H9 (cell line): ENCODE measurements around the gene SORCS2. TPM values are rescaled to one million over a fixed set of nuclear protein-coding genes. Genes with fewer than 3 reads are reported as not detected.

Source experiments
- DNase-seq: peaks from one replicate; pipeline ENCODE4 v3.0.0-alpha.2; 2017
- H2AFZ ChIP-seq: one replicate; pipeline ENCODE4 v1.6.1; 2013; ENCODE audit warnings: mild to moderate bottlenecking, low read length, control low read depth, moderate library complexity
- H2AK5ac ChIP-seq: 2 replicates; pipeline ENCODE4 v1.6.1; 2013; ENCODE audit warnings: low read length, control low read depth, mixed read lengths; ENCODE audit not compliant: insufficient read length
- H2BK120ac ChIP-seq: one replicate; pipeline ENCODE4 v1.6.1; 2013; ENCODE audit warnings: low read depth, mild to moderate bottlenecking, low read length, control low read depth, inconsistent platforms; ENCODE audit not compliant: poor library complexity, severe bottlenecking
- H2BK12ac ChIP-seq: 2 replicates; pipeline ENCODE4 v1.6.1; 2013; ENCODE audit warnings: low read length, control low read depth, mixed read lengths, low read depth; ENCODE audit not compliant: insufficient read length
- H2BK15ac ChIP-seq: 2 replicates; pipeline ENCODE4 v1.6.1; 2013; ENCODE audit warnings: low read depth, low read length, control low read depth
- H2BK20ac ChIP-seq: one replicate; pipeline ENCODE4 v1.6.1; 2013; ENCODE audit warnings: low read depth, mild to moderate bottlenecking, low read length, control low read depth, inconsistent platforms; ENCODE audit not compliant: poor library complexity, severe bottlenecking
- H2BK5ac ChIP-seq: 2 replicates; pipeline ENCODE4 v1.6.1; 2013; ENCODE audit warnings: low read length, control low read depth, mixed read lengths; ENCODE audit not compliant: insufficient read length
- H3K14ac ChIP-seq: 2 replicates; pipeline ENCODE4 v1.6.1; 2013; ENCODE audit warnings: low read length, control low read depth; ENCODE audit not compliant: insufficient read depth
- H3K18ac ChIP-seq: 2 replicates; pipeline ENCODE4 v1.6.1; 2013; ENCODE audit warnings: low read depth, mild to moderate bottlenecking, mixed read lengths, low read length, control low read depth; ENCODE audit not compliant: insufficient read length
- H3K23ac ChIP-seq: 2 replicates; pipeline ENCODE4 v1.6.1; 2013; ENCODE audit warnings: low read length, control low read depth, mixed read lengths, low read depth; ENCODE audit not compliant: insufficient read length
- H3K23me2 ChIP-seq: 2 replicates; pipeline ENCODE4 v1.6.1; 2013; ENCODE audit warnings: low read depth, mild to moderate bottlenecking, mixed read lengths, low read length, control low read depth; ENCODE audit not compliant: insufficient read length, poor library complexity, severe bottlenecking
- H3K27ac ChIP-seq: 2 replicates; pipeline ENCODE4 v1.5.1; 2013; ENCODE audit warnings: low read length, control low read depth, mixed read lengths, low read depth; ENCODE audit not compliant: insufficient read length
- H3K27me3 ChIP-seq: 2 replicates; pipeline ENCODE4 v1.6.1; 2013; ENCODE audit warnings: low read length, control low read depth, inconsistent platforms; ENCODE audit not compliant: insufficient read depth
- H3K4ac ChIP-seq: 2 replicates; pipeline ENCODE4 v1.6.1; 2013; ENCODE audit warnings: low read depth, mild to moderate bottlenecking, control low read depth, inconsistent platforms, low read length, moderate library complexity
- H3K4me1 ChIP-seq: 2 replicates; pipeline ENCODE4 v1.6.1; 2013; ENCODE audit warnings: low read length, control low read depth, inconsistent platforms; ENCODE audit not compliant: insufficient read depth
- H3K4me2 ChIP-seq: 2 replicates; pipeline ENCODE4 v1.6.1; 2013; ENCODE audit warnings: low read length, control low read depth, mixed read lengths; ENCODE audit not compliant: insufficient read length, insufficient read depth
- H3K56ac ChIP-seq: 2 replicates; pipeline ENCODE4 v1.6.1; 2013; ENCODE audit warnings: low read depth, mild to moderate bottlenecking, mixed read lengths, low read length, control low read depth; ENCODE audit not compliant: insufficient read length
- H3K79me1 ChIP-seq: 2 replicates; pipeline ENCODE4 v1.6.1; 2013; ENCODE audit warnings: low read depth, mild to moderate bottlenecking, moderate library complexity, low read length, control low read depth, inconsistent platforms; ENCODE audit not compliant: insufficient read depth, poor library complexity, severe bottlenecking
- H3K79me2 ChIP-seq: 2 replicates; pipeline ENCODE4 v1.6.1; 2013; ENCODE audit warnings: low read length, control low read depth, inconsistent platforms; ENCODE audit not compliant: insufficient read depth
- H3K9ac ChIP-seq: 2 replicates; pipeline ENCODE4 v1.6.1; 2013; ENCODE audit warnings: low read length, control low read depth, mixed read lengths; ENCODE audit not compliant: insufficient read length; ENCODE audit errors: extremely low read depth
- H3K9me3 ChIP-seq: one replicate; pipeline ENCODE4 v1.6.1; 2013; ENCODE audit warnings: low read depth, low read length, inconsistent platforms; ENCODE audit not compliant: control insufficient read depth
- H3T11ph ChIP-seq: one replicate; pipeline ENCODE4 v1.6.1; 2013; ENCODE audit warnings: mild to moderate bottlenecking, low read length, control low read depth, inconsistent platforms
- H4K20me1 ChIP-seq: one replicate; pipeline ENCODE4 v1.6.1; 2013; ENCODE audit not compliant: control insufficient read depth, insufficient read length, insufficient read depth
- H4K5ac ChIP-seq: 2 replicates; pipeline ENCODE4 v1.6.1; 2013; ENCODE audit warnings: low read depth, mild to moderate bottlenecking, mixed read lengths, low read length, control low read depth; ENCODE audit not compliant: insufficient read length
- H4K8ac ChIP-seq: replicated peaks from 2 replicates; pipeline ENCODE4 v1.6.1; 2013; ENCODE audit warnings: low read length, control low read depth, mixed read lengths, low read depth; ENCODE audit not compliant: insufficient read length
- H4K91ac ChIP-seq: 2 replicates; pipeline ENCODE4 v1.6.1; 2013; ENCODE audit warnings: low read depth, mild to moderate bottlenecking, moderate library complexity, mixed read lengths, low read length, control low read depth; ENCODE audit not compliant: insufficient read length
- H3K27ac Mint-ChIP-seq, 3 experiments: 2 replicates in 2 of 3; 3 replicates in 1 of 3; pipeline ENCODE4 v1.8.0; 2020 to 2021; ENCODE audit warnings: mixed read lengths in 3 of 3, mild to moderate bottlenecking in 1 of 3, moderate library complexity in 1 of 3
- H3K27me3 Mint-ChIP-seq: 2 replicates; pipeline ENCODE4 v1.8.0; 2021; ENCODE audit warnings: low read depth, mild to moderate bottlenecking, moderate library complexity, mixed read lengths
- H3K36me3 Mint-ChIP-seq, 3 experiments: 2 replicates in 2 of 3; 3 replicates in 1 of 3; pipeline ENCODE4 v1.8.0; 2020 to 2021; ENCODE audit warnings: low read depth in 3 of 3, mixed read lengths in 3 of 3; ENCODE audit not compliant: insufficient read depth in 1 of 3
- H3K4me1 Mint-ChIP-seq, 2 experiments: 2 replicates each; pipeline ENCODE4 v1.8.0; 2020; ENCODE audit warnings: mixed read lengths in 2 of 2
- H3K4me3 Mint-ChIP-seq, 2 experiments: 2 replicates in 1 of 2; 3 replicates in 1 of 2; pipeline ENCODE4 v1.8.0; 2020 to 2021; ENCODE audit warnings: mild to moderate bottlenecking in 2 of 2, mixed read lengths in 2 of 2, moderate library complexity in 1 of 2
- H3K9me3 Mint-ChIP-seq, 2 experiments: 2 replicates in 1 of 2; 3 replicates in 1 of 2; pipeline ENCODE4 v1.8.0; 2020; ENCODE audit warnings: mild to moderate bottlenecking in 2 of 2, mixed read lengths in 2 of 2, moderate library complexity in 1 of 2
- WGBS: extraction: QIAGEN DNeasy Blood & Tissue Kit; methylation state at CpG from one replicate; pipeline ENCODE4 v1.1.7; 2013; ENCODE audit warnings: missing lambda C conversion rate, low lambda C conversion rate, mixed read lengths; ENCODE audit not compliant: insufficient read length; ENCODE audit errors: extremely low coverage; 5-methylcytosine and 5-hydroxymethylcytosine counted together
- total RNA-seq: library from RNA; stranded (reverse); gene quantifications from 2 replicates; pipeline ENCODE4 v1.2.1, GENCODE V29; 2021
- TF ChIP-seq, protein P1 (sequence below): fragments of 200-600 bp; sonication (generic); conservative IDR thresholded peaks from 3 replicates; pipeline ENCODE4 v1.8.0; 2021; ENCODE audit warnings: antibody characterized with exemption, mild to moderate bottlenecking

The SORCS2 gene
- total RNA-seq, 1 experiment from 2014 or later, result 0.57 TPM

DNA sequence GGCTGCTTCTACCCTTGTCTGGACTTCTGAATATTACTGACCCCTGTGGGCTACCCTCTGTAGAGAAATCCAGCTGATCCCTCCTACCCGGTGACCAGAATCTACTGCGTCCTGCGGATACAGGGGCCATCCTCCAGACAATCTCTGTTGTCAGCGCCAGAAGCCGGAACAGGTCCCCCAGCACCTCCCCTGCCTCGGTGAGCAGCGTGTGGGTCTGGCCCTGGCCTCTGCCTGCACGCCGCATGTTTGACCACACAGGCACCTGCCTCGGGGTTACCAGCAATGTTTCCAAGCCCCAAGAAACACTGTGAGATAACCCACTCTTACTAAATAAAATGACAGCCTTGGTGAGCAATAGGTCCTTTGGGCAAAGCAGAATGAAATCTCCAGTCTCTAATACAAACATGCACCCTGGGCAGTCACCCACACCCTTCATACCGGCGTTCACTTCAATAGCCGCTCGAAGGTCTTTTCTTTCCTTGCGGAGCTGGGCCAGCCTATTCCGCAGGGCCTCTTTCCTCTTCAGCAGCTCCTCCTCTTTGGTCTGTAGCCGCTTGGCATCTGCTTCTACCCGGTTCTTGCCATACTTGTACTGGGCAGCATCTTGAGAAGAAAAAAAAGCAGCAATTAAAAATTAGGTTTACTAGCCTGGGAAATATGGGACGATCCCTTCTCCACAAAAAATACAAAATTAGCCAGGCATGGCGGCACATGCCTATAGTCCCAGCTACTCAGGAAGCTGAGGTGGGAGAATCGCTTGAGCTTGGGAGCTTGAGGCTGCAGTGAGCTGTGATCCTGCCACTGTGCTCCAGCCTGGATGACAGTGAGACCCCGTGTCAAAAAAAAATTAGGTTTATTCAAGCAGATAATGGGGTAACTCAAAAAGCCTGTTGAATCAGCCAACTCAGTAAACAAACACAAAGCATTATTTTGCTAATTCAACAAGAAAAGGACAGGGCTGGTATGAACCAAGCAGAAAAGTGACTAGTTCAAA, 582.3 kb downstream of the SORCS2 start:
- no peaks in the 10 kb centered on the region for H3K27me3 Mint-ChIP-seq
- TF ChIP-seq, protein P1, sequence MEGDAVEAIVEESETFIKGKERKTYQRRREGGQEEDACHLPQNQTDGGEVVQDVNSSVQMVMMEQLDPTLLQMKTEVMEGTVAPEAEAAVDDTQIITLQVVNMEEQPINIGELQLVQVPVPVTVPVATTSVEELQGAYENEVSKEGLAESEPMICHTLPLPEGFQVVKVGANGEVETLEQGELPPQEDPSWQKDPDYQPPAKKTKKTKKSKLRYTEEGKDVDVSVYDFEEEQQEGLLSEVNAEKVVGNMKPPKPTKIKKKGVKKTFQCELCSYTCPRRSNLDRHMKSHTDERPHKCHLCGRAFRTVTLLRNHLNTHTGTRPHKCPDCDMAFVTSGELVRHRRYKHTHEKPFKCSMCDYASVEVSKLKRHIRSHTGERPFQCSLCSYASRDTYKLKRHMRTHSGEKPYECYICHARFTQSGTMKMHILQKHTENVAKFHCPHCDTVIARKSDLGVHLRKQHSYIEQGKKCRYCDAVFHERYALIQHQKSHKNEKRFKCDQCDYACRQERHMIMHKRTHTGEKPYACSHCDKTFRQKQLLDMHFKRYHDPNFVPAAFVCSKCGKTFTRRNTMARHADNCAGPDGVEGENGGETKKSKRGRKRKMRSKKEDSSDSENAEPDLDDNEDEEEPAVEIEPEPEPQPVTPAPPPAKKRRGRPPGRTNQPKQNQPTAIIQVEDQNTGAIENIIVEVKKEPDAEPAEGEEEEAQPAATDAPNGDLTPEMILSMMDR, result no peak
- no peaks in the 10 kb centered on the region for H3K4me1 ChIP-seq

More for the DNA sequence above, 582.3 kb downstream of the SORCS2 start:
- Histone ChIP-seq H3K79me1 (no peaks in the 10 kb centered on the region), H3K23ac (no peak overlapping the region), H4K20me1 (no peaks in the 10 kb centered on the region), H2BK15ac (no peak overlapping the region), H4K91ac (no peak overlapping the region), H3K27me3 (no peaks in the 10 kb centered on the region), H3K18ac (no peak overlapping the region), H4K8ac (no peak overlapping the region), H3K9me3 (no peaks in the 10 kb centered on the region), H2BK20ac (no peak overlapping the region), H3K56ac (no peak overlapping the region), H2BK5ac (no peak overlapping the region), H3K27ac (no peak overlapping the region), H3K4ac (no peak overlapping the region), H3K14ac (no peak overlapping the region), H3K9ac (no peak overlapping the region), H3K23me2 (no peaks in the 10 kb centered on the region), H2AFZ (no peak overlapping the region), H3T11ph (no peak overlapping the region), H3K4me2 (no peak overlapping the region), H4K5ac (no peak overlapping the region), H2AK5ac (no peak overlapping the region), H2BK12ac (no peak overlapping the region), H2BK120ac (no peak overlapping the region), H3K79me2 (no peaks in the 10 kb centered on the region)
- Mint-ChIP-seq H3K36me3 (peaks cover 6 to 38% (median 30%) of the 10 kb centered on the region in 3 experiments), H3K27ac (peak overlapping the region in 2 of 3 experiments; percentile 40 to 69; a peak in 4 of 7 replicates), H3K4me3 (no peak overlapping the region), H3K9me3 (no peaks in the 10 kb centered on the region), H3K4me1 (peaks cover 28 to 37% of the 10 kb centered on the region in 2 experiments)
- no CpG with 5 or more reads among the region's 22 CpGs for WGBS
- no peak for DNase-seq
